Measurements from ENCODE around the gene ABCB11. TPM values are rescaled to one million over a fixed set of nuclear protein-coding genes. Genes with fewer than 3 reads are reported as not detected.

ABCB11 gene
- polyA plus RNA-seq, 3 donors, result not detected

DNA sequence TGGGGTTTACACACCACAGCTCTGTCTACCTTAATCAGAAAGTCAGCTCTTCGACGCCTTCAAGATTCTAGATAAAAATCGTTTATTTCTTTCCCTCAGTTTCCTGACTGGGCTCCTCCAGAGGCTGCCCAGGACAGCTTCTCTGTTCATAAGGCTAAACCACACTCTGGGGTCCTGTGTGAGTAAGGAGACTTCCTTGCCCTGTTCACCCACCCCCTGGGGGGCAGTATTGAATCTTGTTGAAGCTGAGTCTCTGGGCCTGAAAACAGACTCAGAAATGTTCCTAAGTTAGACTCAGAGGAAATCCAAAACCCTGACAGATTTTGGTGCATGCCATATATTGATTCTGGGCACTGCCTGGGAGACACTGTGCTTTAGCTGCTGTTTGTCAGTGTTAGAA lies 87.1 kb downstream of the ABCB11 start:
- no peaks in the 10 kb centered on the region for H3K9me3 Mint-ChIP-seq
- TF ChIP-seq CTCF (IDR thresholded peaks at IDR 0.05), result no peak
- intact Hi-C loops (cut with micrococcal nuclease), result no loop called here

DNA sequence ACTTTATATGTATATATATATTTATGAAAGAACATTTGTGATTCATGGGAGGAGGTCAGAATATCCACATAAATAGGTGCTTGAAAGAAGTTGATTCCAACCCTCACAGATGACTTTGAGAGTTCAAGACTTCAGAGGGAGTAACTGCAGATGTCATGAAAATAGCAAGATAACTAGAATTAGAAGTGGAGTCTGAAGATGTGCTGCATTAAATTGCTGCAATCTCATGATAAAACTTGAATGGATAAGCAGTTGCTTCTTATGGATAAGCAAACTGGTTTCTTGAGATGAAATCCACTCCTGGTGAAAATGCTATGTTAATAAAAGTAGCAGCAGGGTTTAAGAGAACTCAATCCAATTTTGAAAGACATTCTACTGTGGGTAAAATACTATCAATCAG lies 89.8 kb downstream of the ABCB11 start:
- no peak overlapping the region for H3K27ac Mint-ChIP-seq
- DNase-seq, result no peak
- H3K4me3 Mint-ChIP-seq, result no peak overlapping the region
- no peaks in the 10 kb centered on the region for H3K27me3 ChIP-seq (ENCODE audit: control insufficient read depth in 2 of 2, insufficient read depth in 2 of 2, low read length in 2 of 2)
- no peaks in the 10 kb centered on the region for H4K20me1 ChIP-seq (ENCODE audit: insufficient read depth, low read length)
- H3K4me1 ChIP-seq (ENCODE audit: control insufficient read depth in 1 of 2, insufficient read depth in 2 of 2, low read length in 2 of 2), result no peaks in the 10 kb centered on the region
- H3K4me1 Mint-ChIP-seq, result peaks cover 2% of the 10 kb centered on the region
- H3K27me3 Mint-ChIP-seq (ENCODE audit: low read depth in 3 of 3), result peaks cover 0 to 5% (median 0%) of the 10 kb centered on the region in 3 donors
- no peaks in the 10 kb centered on the region for H3K36me3 ChIP-seq (replicated peaks in 1 of 2; ENCODE audit: control insufficient read depth in 1 of 2, insufficient read depth in 2 of 2, low read length in 2 of 2)
- H2AFZ ChIP-seq (ENCODE audit: insufficient read depth, low read depth, low read length, poor library complexity, severe bottlenecking), result no peak overlapping the region
- H3K4me2 ChIP-seq (replicated peaks; ENCODE audit: extremely low read depth, low read length, poor library complexity, severe bottlenecking), result no peak overlapping the region
- no peak for TF ChIP-seq CTCF (IDR thresholded peaks at IDR 0.05)
- H3K9me3 Mint-ChIP-seq, result no peaks in the 10 kb centered on the region
- intact Hi-C loops (cut with micrococcal nuclease), result no loop called here
- no peaks in the 10 kb centered on the region for H3K79me2 ChIP-seq (ENCODE audit: insufficient read depth, low read length)
- no peak overlapping the region for H3K27ac ChIP-seq (ENCODE audit: low read depth in 1 of 2, low read length in 2 of 2)
- H3K4me3 ChIP-seq (replicated peaks in 1 of 3; ENCODE audit: low read depth in 2 of 3, low read length in 3 of 3), result no peak overlapping the region
- H3K9me3 ChIP-seq (replicated peaks in 1 of 2; ENCODE audit: control insufficient read depth in 1 of 2, insufficient read depth in 1 of 2, low read length in 2 of 2), result no peaks in the 10 kb centered on the region
- H3K36me3 Mint-ChIP-seq, result no peaks in the 10 kb centered on the region
- no peak overlapping the region for H3K9ac ChIP-seq (ENCODE audit: insufficient read depth, low read length, poor library complexity, severe bottlenecking)

More for the DNA sequence above, 87.1 kb downstream of the ABCB11 start:
- Mint-ChIP-seq H3K4me3 (no peak overlapping the region), H3K4me1 (no peaks in the 10 kb centered on the region), H3K36me3 (no peaks in the 10 kb centered on the region), H3K27me3 (ENCODE audit: low read depth in 3 of 3) (peaks cover 0 to 3% (median 0%) of the 10 kb centered on the region in 3 donors), H3K27ac (no peak overlapping the region)
- Histone ChIP-seq H3K79me2 (ENCODE audit: insufficient read depth, low read length) (no peaks in the 10 kb centered on the region), H3K9me3 (replicated peaks in 1 of 2; ENCODE audit: control insufficient read depth in 1 of 2, insufficient read depth in 1 of 2, low read length in 2 of 2) (no peaks in the 10 kb centered on the region), H3K27me3 (ENCODE audit: control insufficient read depth in 2 of 2, insufficient read depth in 2 of 2, low read length in 2 of 2) (no peaks in the 10 kb centered on the region), H3K36me3 (replicated peaks in 1 of 2; ENCODE audit: control insufficient read depth in 1 of 2, insufficient read depth in 2 of 2, low read length in 2 of 2) (no peaks in the 10 kb centered on the region), H3K27ac (ENCODE audit: low read depth in 1 of 2, low read length in 2 of 2) (no peak overlapping the region), H2AFZ (ENCODE audit: insufficient read depth, low read depth, low read length, poor library complexity, severe bottlenecking) (no peak overlapping the region), H3K4me3 (replicated peaks in 1 of 3; ENCODE audit: low read depth in 2 of 3, low read length in 3 of 3) (no peak overlapping the region), H4K20me1 (ENCODE audit: insufficient read depth, low read length) (no peaks in the 10 kb centered on the region), H3K9ac (ENCODE audit: insufficient read depth, low read length, poor library complexity, severe bottlenecking) (no peak overlapping the region), H3K4me2 (replicated peaks; ENCODE audit: extremely low read depth, low read length, poor library complexity, severe bottlenecking) (no peak overlapping the region), H3K4me1 (ENCODE audit: control insufficient read depth in 1 of 2, insufficient read depth in 2 of 2, low read length in 2 of 2) (no peaks in the 10 kb centered on the region)
- no peak for DNase-seq
- WGBS (ENCODE audit: insufficient coverage), result 100% methylated on average over 1 of the region's 3 CpGs

Measured in CD14-positive monocyte (primary cell).